HG03565 (cell line): ENCODE results near the gene OR13A1.
"Not testable (repeated sequence)": the region's sequence is repeated elsewhere in the genome, so short reads cannot be mapped to it uniquely, and the experiment has no call there.

Source experiments
- ATAC-seq: cut with Tn5 transposase; IDR thresholded peaks from one replicate; pipeline ENCODE4 v1.9.1; 2021; ENCODE audit warnings: mild to moderate bottlenecking, moderate library complexity; ENCODE audit not compliant: unreplicated experiment

The OR13A1 gene

DNA sequence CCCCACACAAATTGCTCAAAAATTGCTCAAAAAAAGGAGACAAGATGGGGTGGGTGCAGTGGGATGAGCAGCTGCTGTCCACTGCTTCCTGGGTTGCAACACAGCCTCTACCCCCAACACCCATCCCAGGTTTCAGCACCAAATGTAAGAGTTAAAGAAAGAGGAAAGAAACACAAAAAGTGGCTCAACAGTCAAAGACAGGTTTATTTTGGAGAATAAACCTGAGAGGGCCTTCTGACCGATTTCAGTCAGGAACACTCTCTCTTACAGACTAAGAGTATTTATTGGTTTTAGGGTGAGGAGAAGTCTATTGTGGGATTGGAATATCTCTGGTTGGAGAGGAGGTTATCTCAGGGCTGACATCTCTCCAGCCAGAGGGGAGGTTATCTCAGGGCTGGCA, 28.4 kb downstream of the OR13A1 start:
- no peak for ATAC-seq

DNA sequence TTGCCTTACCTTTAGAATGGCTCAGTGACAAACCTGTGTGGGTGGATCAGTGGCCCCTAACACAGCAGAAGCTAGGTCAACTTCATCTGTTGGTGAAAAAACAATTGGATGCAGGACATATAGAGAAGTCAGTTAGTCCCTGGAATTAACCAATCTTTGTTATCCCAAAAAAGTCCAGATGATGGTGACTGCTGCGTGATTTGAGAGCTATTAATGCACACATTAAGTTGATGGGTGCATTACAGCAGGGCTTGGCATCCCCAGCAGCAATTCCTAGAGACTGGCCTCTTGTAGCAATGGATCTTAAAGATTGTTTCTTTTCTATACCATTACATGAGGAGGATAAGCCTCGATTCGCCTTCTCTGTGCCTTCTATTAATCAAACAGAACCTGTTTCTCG, 33.3 kb downstream of the OR13A1 start:
- ATAC-seq = no peak

DNA sequence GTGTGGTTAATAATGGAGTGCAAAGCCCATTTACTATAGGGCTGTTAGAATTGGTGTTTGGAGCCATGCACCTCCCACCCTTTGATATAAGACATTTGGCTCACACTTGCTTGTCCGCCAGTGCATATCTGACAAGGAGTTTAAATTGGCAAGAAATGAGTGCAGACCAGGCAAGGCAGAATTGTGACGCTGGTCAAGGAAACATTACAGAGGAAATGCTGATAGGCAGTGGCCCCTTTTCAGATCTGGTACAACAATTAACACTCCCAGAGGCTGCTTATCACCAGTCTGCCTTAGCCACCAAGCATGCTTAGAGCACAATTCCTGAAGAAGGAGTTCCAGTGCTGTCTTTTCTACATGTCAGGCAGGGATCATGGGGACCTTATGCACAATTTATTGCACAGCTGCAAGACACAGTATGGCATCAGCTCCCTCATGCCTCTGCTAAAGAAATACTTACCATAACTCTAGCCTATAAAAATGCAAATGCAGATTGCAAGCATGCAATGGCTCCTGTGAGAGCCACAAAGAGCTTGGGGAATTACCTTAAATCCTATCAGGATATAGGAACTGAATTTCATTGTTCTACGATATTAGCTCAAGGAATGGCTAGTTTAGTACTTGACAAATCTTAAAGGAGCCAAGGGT, 35.2 kb downstream of the OR13A1 start:
- ATAC-seq = no peak

DNA sequence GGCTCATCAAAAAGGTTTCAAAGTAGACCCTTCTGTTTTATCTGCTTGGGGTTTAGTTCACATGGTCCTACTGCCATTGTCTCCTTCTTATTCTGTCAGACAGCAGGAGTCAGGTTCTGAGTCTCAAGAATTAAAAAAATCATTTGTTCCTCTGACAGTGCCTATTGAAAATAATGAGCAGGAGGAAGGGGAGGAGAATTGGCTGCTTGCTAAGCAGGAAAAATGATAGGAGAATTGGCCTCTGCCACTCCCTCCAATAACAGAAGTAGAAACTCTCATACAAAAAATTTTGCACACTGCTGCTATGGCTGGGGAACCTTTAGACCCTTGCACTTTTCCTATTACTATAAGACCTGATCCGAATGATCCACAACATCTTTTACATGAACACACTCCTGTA, 35.7 kb downstream of the OR13A1 start:
- ATAC-seq = no peak

DNA sequence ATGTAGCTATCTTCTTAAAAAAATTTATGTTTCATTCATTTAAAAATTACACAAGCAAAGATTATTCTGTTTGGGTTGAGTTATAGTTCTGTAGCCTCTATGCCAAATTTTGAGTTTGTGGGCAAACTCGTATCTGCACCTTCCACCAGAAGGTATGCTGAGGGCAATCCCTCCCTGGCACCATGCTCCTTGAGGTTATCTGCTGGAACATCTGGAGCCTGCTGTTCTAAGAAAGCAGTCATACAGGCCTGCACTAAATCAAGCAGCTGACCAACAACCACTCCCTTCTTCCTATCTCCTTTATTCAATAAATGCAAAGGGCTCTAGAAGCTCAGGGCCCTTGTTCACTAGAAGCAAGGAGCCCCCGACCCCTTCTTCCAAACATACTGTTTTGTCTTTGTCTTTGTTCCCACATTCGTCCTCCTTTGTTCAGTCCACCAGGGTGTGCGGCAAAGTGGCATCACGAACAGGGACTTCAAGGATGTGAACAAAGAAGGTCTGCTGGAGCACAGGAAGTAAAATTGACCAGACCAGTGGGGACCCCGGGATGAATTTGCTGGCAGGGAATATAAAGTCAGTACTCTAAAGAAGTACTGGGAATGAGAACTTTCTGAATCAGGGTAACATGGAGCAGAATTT, 36.4 kb downstream of the OR13A1 start:
- ATAC-seq = no peak

DNA sequence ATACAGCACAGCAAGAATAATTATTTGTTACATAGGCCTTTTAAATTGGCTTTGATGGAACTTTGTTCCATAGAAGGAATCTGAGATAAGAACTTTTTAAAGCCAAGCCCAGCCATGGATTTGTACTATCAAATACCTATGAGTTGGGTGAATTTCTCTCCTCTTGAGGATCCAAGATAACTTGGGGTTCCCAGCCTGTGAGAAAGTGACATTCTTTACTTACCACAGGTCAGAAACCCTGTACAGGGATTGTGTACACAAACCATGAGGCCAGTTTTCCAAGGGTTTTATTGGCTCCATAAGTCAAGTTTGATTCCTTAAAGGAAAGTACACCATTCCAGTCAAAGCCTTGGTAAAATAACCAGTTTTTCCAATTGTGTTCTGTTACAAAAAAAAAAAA, 39.3 kb downstream of the OR13A1 start:
- not testable (repeated sequence) for ATAC-seq

DNA sequence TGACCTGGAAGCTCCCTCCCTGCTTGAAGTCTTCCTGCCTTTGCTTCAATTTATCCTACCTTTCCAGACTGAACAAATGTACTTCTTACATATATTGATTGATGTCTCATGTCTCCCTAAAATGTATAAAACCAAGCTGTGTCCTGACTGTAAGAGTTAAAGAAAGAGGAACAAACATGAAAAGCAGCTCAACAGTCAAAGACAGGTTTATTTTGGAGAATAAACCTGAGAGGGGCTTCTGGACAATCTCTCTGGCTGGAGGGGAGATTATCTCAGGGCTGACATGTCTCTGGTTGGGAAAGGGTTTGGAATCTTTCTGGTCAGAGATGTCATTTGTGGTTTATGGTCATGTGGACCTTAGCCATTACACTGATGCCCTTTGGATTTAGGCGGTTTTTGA, 41.0 kb downstream of the OR13A1 start:
- ATAC-seq = no peak

DNA sequence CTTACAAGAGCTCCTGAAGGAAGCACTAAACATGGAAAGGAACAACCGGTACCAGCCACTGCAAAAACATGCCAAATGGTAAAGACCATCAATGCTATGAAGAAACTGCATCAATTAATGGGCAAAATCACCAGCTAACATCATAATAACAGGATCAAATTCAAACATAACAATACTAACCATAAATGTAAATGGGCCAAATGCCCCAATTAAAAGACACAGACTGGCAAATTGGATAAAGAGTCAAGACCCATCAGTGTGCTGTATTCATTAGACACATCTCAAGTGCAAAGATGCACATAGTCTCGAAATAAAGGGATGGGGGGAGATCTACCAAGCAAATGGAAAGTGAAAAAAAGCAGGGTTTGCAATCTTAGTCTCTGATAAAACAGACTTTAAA, 47.6 kb downstream of the OR13A1 start:
- ATAC-seq = not testable (repeated sequence)

DNA sequence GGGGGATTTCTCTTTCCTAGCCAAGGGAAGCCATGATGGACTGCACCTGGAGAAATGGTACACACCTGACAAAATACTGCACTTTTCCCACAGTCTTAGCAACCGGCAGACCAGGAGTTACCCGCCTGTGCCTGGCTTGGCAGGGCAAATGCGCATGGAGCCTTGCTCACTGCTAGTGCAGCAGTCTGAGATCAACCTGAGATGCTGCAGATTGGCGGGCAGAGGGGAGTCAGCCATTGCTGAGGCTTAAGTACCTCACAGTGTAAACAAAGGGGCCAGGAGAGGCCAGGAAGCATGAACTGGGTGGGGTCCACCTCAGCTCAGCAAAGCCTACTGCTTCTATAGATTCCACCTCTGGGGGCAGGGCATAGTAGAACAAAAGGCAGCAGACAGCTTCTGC, 49.4 kb downstream of the OR13A1 start:
- no peak for ATAC-seq

DNA sequence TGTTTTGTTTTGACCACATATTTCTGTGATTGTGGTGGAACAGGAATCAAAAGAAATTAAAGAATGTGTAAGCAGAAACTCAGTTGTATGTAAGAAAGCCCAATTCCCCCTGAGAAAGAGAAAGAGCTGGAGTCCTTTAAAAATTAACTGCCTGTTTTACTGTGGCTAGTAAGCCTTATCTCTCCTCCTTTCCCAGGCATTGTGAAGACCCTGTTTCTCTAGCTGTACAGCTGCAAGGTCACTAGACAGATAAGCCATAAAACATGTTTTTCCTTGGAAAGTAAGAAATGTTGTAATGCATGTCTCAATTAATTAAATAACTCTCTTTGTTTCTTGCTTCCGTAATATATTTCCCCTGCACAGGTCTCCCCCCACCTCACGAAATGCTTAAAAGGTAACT, 53.5 kb downstream of the OR13A1 start:
- ATAC-seq = no peak

DNA sequence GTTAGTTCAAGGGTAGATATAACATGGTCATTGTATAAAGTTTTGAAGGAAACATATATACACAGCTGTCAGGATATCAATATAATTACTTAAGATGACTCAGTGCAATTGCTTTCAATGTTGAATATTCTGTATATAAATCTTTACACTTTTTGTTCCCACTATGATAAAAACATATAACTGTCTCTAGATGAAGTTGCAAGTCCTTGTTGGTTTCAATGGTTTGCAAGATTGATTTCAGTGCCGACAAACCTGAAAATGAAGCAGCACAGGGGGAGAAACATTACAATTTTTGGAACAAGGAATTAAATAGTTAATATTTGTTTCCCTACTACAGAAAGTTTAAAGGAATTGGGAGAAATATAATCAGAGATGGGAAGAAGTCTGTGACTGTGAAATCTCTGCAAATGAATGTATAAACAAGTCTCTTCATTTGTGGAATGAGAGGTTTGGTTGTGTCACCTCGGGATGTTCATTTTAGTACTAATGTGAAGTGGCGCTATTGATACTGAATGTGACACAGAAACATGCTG, 54.1 kb downstream of the OR13A1 start:
- ATAC-seq = no peak

DNA sequence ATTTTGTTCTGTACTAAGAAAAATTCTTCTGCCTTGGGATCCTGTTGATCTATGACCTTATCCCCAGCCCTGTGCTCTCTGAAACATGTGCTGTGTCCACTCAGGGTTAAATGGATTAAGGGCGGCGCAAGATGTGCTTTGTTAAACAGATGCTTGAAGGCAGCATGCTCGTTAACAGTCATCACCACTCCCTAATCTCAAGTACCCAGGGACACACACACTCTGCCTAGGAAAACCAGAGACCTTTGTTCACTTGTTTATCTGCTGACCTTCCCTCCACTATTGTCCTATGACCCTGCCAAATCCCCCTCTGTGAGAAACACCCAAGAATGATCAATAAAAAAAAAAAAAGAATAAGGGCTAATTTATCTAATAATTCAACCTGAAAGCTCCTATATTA, 54.8 kb downstream of the OR13A1 start:
- not testable (repeated sequence) for ATAC-seq

DNA sequence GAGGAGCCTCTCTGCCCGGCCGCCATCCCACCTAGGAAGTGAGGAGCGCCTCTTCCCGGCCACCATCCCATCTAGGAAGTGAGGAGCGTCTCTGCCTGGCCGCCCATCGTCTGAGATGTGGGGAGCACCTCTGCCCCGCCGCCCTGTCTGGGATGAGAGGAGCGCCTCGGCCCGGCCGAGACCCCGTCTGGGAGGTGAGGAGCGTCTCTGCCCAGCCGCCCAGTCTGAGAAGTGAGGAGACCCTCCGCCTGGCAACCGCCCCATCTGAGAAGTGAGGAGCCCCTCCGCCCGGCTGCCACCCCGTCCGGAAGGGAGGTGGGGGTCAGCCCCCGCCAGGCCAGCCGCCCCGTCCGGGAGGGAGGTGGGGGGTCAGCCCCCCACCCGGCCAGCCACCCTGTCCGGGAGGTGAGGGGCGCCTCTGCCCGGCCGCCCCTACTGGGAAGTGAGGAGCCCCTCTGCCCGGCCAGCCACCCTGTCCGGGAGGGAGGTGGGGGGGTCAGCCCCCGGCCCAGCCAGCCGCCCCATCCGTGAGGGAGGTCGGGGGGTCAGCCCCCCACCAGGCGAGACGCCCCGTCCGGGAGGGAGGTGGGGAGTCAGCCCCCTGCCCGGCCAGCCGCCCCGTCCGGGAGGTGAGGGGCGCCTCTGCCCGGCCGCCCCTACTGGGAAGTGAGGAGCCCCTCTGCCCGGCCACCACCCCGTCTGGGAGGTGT, 55.5 kb downstream of the OR13A1 start:
- ATAC-seq = not testable (repeated sequence)

DNA sequence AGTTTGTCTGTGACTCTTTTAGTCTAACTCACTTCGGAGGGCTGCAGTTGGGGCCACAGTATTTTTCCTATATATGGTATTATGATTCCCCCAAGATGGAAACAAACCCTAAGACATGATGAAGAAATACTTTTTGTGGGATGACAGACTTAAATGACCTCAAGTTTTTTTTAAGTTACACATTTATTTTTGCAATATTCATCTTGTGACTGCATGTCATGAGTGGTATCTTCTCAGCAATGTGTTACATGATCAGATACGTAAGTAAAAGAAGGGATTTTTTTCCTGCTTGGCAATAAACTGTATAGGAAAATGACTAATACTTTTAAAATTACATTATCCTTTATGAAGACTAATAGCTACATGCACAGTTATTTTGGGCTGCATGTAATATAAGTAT, 57.8 kb downstream of the OR13A1 start:
- no peak for ATAC-seq

DNA sequence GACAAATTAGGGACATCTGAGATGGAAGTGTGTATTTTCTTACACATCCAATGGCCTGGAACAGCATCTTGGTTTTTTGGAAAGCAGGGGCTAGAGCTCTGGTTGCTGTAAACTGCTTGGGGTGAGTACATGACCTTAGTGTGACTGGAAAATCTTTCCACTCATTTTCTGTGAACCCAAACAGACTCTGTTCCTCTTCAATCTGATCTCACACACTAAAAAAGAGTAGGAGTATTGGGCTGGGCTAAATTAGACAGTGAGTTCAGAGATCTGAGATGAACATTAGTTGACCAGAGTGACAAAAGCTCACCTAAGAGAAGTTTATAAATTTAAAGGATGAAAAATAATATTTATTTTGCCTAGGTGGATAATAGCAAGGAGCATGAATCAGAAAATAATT, 59.2 kb downstream of the OR13A1 start:
- ATAC-seq = no peak

DNA sequence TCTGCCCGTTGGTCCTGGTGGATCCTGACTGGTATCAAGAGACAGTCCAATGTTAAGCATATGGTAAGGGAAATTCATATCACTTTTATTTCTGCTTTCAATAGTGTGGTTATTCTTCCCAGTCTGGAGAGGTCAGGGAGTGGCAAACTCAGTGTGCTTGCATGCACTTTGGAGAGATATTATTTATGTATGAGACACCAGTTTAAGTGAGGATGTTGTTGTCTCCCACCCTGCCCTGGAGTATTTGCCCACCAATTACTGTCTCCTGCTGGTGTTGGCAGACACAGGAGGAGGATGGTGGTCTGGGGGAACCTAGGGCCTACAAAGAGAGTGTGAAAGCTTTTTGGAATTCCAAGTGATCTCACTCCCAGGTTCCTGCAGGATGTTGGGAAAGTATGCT, 59.7 kb downstream of the OR13A1 start:
- ATAC-seq = no peak

DNA sequence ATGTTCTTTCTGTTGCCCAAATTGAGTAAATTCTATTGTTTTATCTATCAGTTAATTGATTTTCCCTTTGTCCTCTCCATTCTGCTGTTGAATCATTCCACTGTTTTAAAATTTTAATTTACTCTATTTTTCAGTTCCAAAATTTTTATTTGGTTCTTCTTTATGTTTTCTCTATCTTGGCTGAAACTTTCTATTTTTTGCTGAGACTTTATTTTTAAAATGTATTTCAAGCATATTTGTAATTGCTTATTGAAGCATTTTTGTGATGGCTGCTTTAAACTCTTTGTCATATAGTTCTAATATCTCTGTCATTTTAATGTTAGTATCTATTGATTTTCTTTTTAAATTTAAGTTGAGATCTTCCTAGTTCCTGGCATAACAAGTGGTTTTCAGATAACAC, 60.5 kb downstream of the OR13A1 start:
- no peak for ATAC-seq

DNA sequence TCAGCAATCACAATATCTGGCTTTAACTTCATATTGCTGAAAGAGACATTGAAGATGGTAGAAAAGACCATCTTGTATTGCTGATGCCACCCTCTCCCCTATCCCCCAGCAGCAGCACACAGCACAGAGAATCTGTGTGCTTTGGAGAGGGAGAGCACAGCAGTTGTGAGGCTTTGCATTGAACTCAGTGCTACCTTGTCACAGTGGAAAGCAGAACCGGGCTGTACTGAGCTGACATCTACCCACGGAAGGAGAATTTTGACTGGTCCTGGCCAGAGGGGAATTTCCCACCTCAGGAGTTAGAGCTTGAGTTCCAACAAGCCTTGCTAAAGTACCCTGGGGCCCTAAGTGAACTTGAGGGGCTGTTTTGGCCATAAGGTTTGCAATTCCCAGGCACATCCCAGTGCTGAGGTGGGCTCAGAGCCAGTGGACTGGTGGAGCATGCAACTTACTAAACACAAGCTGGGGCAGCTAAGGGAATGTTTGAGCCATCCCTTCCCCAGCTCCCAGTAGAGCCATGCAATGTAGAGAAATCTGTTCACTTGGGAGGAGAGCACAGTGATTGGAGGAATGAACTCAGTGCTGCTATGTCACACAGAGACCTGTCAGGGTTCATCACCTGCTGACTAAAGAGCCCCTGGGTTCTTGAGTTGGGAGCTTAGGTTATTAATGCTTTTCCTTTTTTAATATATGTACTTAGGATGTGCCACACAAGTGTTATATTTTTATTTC, 62.1 kb downstream of the OR13A1 start:
- ATAC-seq = peak; percentile 65
